HepG2 (cell line): ENCODE measurements around the gene SH3D19. TPM values are rescaled to one million over a fixed set of nuclear protein-coding genes. Genes with fewer than 3 reads are reported as not detected.

Experiments
- ATAC-seq: fragments of 200-7000 bp; cut with Tn5 transposase; 3 replicates; pipeline ENCODE4 v1.9.1; 2020; ENCODE audit warnings: mild to moderate bottlenecking, moderate library complexity
- BruUV-seq: library from RNA; stranded (reverse); fragments of 400-500 nt; replicated peaks from 2 replicates; lab custom pipeline; 2021; lab: Mats Ljungman, UMichigan
- CTCF ChIA-PET: fragments of 300-600 bp; formaldehyde crosslinking; extraction: SDS; loops from one replicate; lab custom pipeline; 2021; ENCODE audit warnings: low total read pairs, inconsistent platforms, low intra/inter-chr PET ratio; lab: Yijun Ruan, JAX
- POLR2A ChIA-PET: fragments of 350-600 bp; sonication (Branson Sonifier 250); formaldehyde crosslinking; loops from one replicate; lab custom pipeline; 2020; ENCODE audit warnings: antibody characterized with exemption, inconsistent platforms; lab: Yijun Ruan, JAX
- DNase-seq: peaks from one replicate; pipeline ENCODE4 v3.0.0-alpha.2; 2015; ENCODE audit warnings: low spot score
- FAIRE-seq: peaks from 3 replicates; lab custom pipeline; 2011; peaks lifted over from hg19 to GRCh38; lab: Jason Lieb, UNC
- H2AFZ ChIP-seq: one replicate; pipeline ENCODE4 v1.6.1; 2011; ENCODE audit warnings: low read length, inconsistent platforms
- H3K27ac ChIP-seq: fragments of 300-600 bp; 3 replicates; pipeline ENCODE4 v1.8.0; 2011; ENCODE audit warnings: mixed run types, mild to moderate bottlenecking, mixed read lengths, low read length, inconsistent platforms; ENCODE audit not compliant: insufficient read depth; ENCODE audit errors: extremely low read length
- H3K27me3 ChIP-seq, 2 experiments: fragments of 200-600 bp in 1 of 2; 2 replicates in 1 of 2; 3 replicates in 1 of 2; pipeline versions ENCODE4 v1.6.0 to v1.8.0; 2011; ENCODE audit warnings: low read length in 2 of 2, mild to moderate bottlenecking in 2 of 2, moderate library complexity in 2 of 2, inconsistent platforms in 1 of 2; ENCODE audit not compliant: insufficient read depth in 2 of 2, control insufficient read depth in 1 of 2
- H3K36me3 ChIP-seq, 2 experiments: fragments of 200-600 bp in 1 of 2; replicated peaks in 1 of 2; 2 replicates in 1 of 2; 3 replicates in 1 of 2; pipeline versions ENCODE4 v1.5.1 to v1.8.0; 2011; ENCODE audit warnings: low read length in 2 of 2, inconsistent platforms in 1 of 2; ENCODE audit not compliant: insufficient read depth in 2 of 2, control insufficient read depth in 1 of 2
- H3K4me1 ChIP-seq: 2 replicates; pipeline ENCODE4 v1.5.1; 2012; ENCODE audit warnings: low read length, inconsistent platforms; ENCODE audit not compliant: insufficient read depth
- H3K4me2 ChIP-seq: 2 replicates; pipeline ENCODE4 v1.6.0; 2011; ENCODE audit warnings: low read depth, low read length, inconsistent platforms
- H3K4me3 ChIP-seq, 3 experiments: fragments of 200-600 bp in 1 of 3; sonication (generic), shearing (Covaris generic) in 1 of 3; replicated peaks in 1 of 3; 2 replicates each; pipeline ENCODE4 v1.5.1; 2011 to 2016; ENCODE audit warnings: low read length in 3 of 3, inconsistent platforms in 2 of 3, low read depth in 2 of 3, mild to moderate bottlenecking in 2 of 3, control low read depth in 1 of 3, mixed read lengths in 1 of 3; ENCODE audit not compliant: insufficient read depth in 1 of 3
- H3K79me2 ChIP-seq: one replicate; pipeline ENCODE4 v1.6.1; 2011; ENCODE audit warnings: low read length, inconsistent platforms; ENCODE audit not compliant: insufficient read depth
- H3K9ac ChIP-seq: 2 replicates; pipeline ENCODE4 v1.6.0; 2011; ENCODE audit warnings: mild to moderate bottlenecking, low read depth, low read length, inconsistent platforms; ENCODE audit not compliant: insufficient read depth
- H3K9me3 ChIP-seq: 2 replicates; pipeline ENCODE4 v1.5.1; 2012; ENCODE audit warnings: mild to moderate bottlenecking, low read length
- H4K20me1 ChIP-seq: 2 replicates; pipeline ENCODE4 v1.6.0; 2011; ENCODE audit warnings: inconsistent platforms, mild to moderate bottlenecking, low read length, moderate library complexity; ENCODE audit not compliant: insufficient read depth
- ATF7 ChIP-seq, 2 experiments: fragments of 450-650 bp in 1 of 2; sonication (generic) in 1 of 2; formaldehyde crosslinking in 1 of 2; IDR thresholded peaks; 2 replicates each; pipeline versions ENCODE4 v1.4.0 to v1.6.1; 2016 to 2020; ENCODE audit warnings: antibody characterized with exemption in 1 of 2, mild to moderate bottlenecking in 1 of 2, missing genetic modification reagents in 1 of 2
- E2F5 ChIP-seq: sonication (generic); formaldehyde crosslinking; conservative IDR thresholded peaks from 2 replicates; pipeline ENCODE4 v1.4.0; 2020; ENCODE audit warnings: missing genetic modification reagents
- MXI1 ChIP-seq: IDR thresholded peaks from 3 replicates; pipeline ENCODE4 v1.6.1; 2012; ENCODE audit warnings: low read depth, low read length, inconsistent platforms, borderline replicate concordance
- NR3C1 ChIP-seq: sonication (generic); formaldehyde crosslinking; IDR thresholded peaks from 2 replicates; pipeline ENCODE4 v1.4.0; 2020; ENCODE audit warnings: missing genetic modification reagents
- RBAK ChIP-seq: sonication (generic); formaldehyde crosslinking; IDR thresholded peaks from 2 replicates; pipeline ENCODE4 v1.5.1; 2020; ENCODE audit warnings: mild to moderate bottlenecking, missing genetic modification reagents
- RBM22 ChIP-seq: fragments of 200-400 bp; formaldehyde crosslinking; optimal IDR thresholded peaks from 2 replicates; pipeline ENCODE3; 2017; ENCODE audit warnings: mild to moderate bottlenecking, low read length, moderate library complexity
- TCF7 ChIP-seq: sonication (generic); IDR thresholded peaks from 2 replicates; pipeline ENCODE4 v1.6.1; 2016; ENCODE audit warnings: antibody characterized with exemption, low read depth
- TCF7L2 ChIP-seq: IDR thresholded peaks from 2 replicates; pipeline ENCODE4 v1.6.1; 2011; ENCODE audit warnings: mild to moderate bottlenecking, low read depth, low read length, moderate library complexity
- TRAFD1 ChIP-seq: sonication (generic); formaldehyde crosslinking; IDR thresholded peaks from 2 replicates; pipeline ENCODE4 v1.5.1; 2020; ENCODE audit warnings: missing genetic modification reagents, mild to moderate bottlenecking, borderline replicate concordance
- ZEB1 ChIP-seq: IDR thresholded peaks from 2 replicates; pipeline ENCODE4 v1.6.1; 2012; ENCODE audit warnings: mild to moderate bottlenecking, low read depth, inconsistent platforms; ENCODE audit not compliant: insufficient replicate concordance
- ZFP91 ChIP-seq: sonication (generic); formaldehyde crosslinking; IDR thresholded peaks from 2 replicates; pipeline ENCODE4 v1.9.0; 2022; ENCODE audit warnings: missing genetic modification reagents, mild to moderate bottlenecking, borderline replicate concordance
- ZNF292 ChIP-seq: sonication (generic); formaldehyde crosslinking; IDR thresholded peaks from 2 replicates; pipeline ENCODE4 v1.8.1; 2022; ENCODE audit warnings: mild to moderate bottlenecking, low read depth, missing genetic modification reagents, borderline replicate concordance
- ZNF672 ChIP-seq: sonication (generic); formaldehyde crosslinking; IDR thresholded peaks from 2 replicates; pipeline ENCODE4 v1.8.1; 2022; ENCODE audit warnings: missing genetic modification reagents
- ZNF841 ChIP-seq: sonication (generic); formaldehyde crosslinking; IDR thresholded peaks from 2 replicates; pipeline ENCODE4 v1.8.1; 2023; ENCODE audit warnings: missing genetic modification reagents, borderline replicate concordance
- WGBS: methylation state at CpG from one replicate; pipeline ENCODE4 v1.1.6; 2017; ENCODE audit warnings: low lambda C conversion rate; 5-methylcytosine and 5-hydroxymethylcytosine counted together
- in situ Hi-C: cut with HindIII; loops from 2 replicates; pipeline ENCODE4 v1.10.0; 2017; ENCODE audit warnings: low pct_unique_long_range_greater_than_20kb; ENCODE audit not compliant: extremely low pct_ligation_motif_present
- intact Hi-C: fragments of 100-400 bp; cut with micrococcal nuclease; formaldehyde crosslinking; loops from one replicate; pipeline ENCODE4 v1.10.0; 2022; ENCODE audit not compliant: unreplicated experiment
- polyA plus RNA-seq, 8 experiments: library from polyadenylated mRNA; depleted of rRNA in 3 of 8; stranded (reverse) in 7 of 8; unstranded in 1 of 8; fragments of >200 nt; fragmentation: Illumina TruSeq in 4 of 8; extraction: Trizol in 4 of 8; gene quantifications; 2 replicates each; pipeline versions ENCODE4 v1.2.1 to v1.2.3, GENCODE V29; 2011 to 2016; ENCODE audit warnings: low read depth in 4 of 8, missing spikeins in 1 of 8, mixed read lengths in 1 of 8; ENCODE audit not compliant: insufficient read depth in 1 of 8
- total RNA-seq, 5 experiments: library from RNA; depleted of rRNA; stranded (reverse); fragments of >200 nt; fragmentation: Illumina TruSeq; extraction: Trizol; gene quantifications; 2 replicates each; pipeline ENCODE4 v1.2.3, GENCODE V29; 2016; ENCODE audit warnings: low read depth in 1 of 5

The SH3D19 gene
- total and polyA plus RNA-seq, 2 of the 13 experiments (the other 11 are each of a cell fraction or from before 2014, with no cell fraction given), result 31.2 to 38.0 TPM

GRCh38 chr4:151202851-151203455, 122.5 kb downstream of the SH3D19 start:
- H3K79me2 ChIP-seq, result peaks cover 43% of the 10 kb centered on the region
- H4K20me1 ChIP-seq, result 0 out of 2 replicates have a peak, but pooled peaks cover 4% of the 10 kb centered on the region
- TF ChIP-seq RBM22 (peak; percentile 28), ZFP91 (no peak)
- ChIA-PET CTCF (no interaction called here), POLR2A (no interaction called here)
- peaks cover 92% of the 10 kb centered on the region for H3K4me1 ChIP-seq
- no peak for DNase-seq
- H3K36me3 ChIP-seq, result peaks cover 0 to 2% of the 10 kb centered on the region in 2 experiments; a peak in 2 of 5 replicates
- no TSS peak for BruUV-seq
- H3K9ac ChIP-seq, result no peak overlapping the region
- no peak overlapping the region for H3K4me2 ChIP-seq
- H3K27me3 ChIP-seq, result no peaks in the 10 kb centered on the region
- no peak for ATAC-seq
- no peaks in the 10 kb centered on the region for H3K9me3 ChIP-seq
- WGBS, result 86% methylated on average over 6 of the region's 6 CpGs
- no peak overlapping the region for H2AFZ ChIP-seq
- intact Hi-C loops (no loop called here), in situ Hi-C loops (no loop called here)
- no peak overlapping the region for H3K4me3 ChIP-seq
- no peak for FAIRE-seq
- H3K27ac ChIP-seq, result peak overlapping the region; percentile 91

- BruUV-seq, result no TSS peak
- H2AFZ ChIP-seq, result no peak overlapping the region
- DNase-seq, result no peak
- H3K9ac ChIP-seq, result no peak overlapping the region
- H3K79me2 ChIP-seq, result peaks cover 46% of the 10 kb centered on the region
- no peaks in the 10 kb centered on the region for H3K27me3 ChIP-seq
- intact Hi-C loops, result no loop called here
- H3K36me3 ChIP-seq, result peaks cover 0 to 2% of the 10 kb centered on the region in 2 experiments; a peak in 2 of 5 replicates
- 97% methylated on average over 2 of the region's 2 CpGs for WGBS
- ATAC-seq, result no peak
- H3K27ac ChIP-seq, result peak overlapping the region; percentile 8
- peaks cover 87% of the 10 kb centered on the region for H3K4me1 ChIP-seq
- TF ChIP-seq RBAK (CRISPR knock-in tag) (no peak), TCF7L2 (no peak), MXI1 (no peak), ZNF292 (CRISPR knock-in tag) (no peak), NR3C1 (CRISPR knock-in tag) (no peak), ZNF841 (CRISPR knock-in tag) (no peak), ATF7 (IDR thresholded peaks at IDR 0.05) (no peak), ATF7 (CRISPR knock-in tag; IDR thresholded peaks at IDR 0.05) (no peak), TCF7 (no peak), ZEB1 (no peak), ZNF672 (CRISPR knock-in tag) (no peak), E2F5 (CRISPR knock-in tag) (no peak), TRAFD1 (CRISPR knock-in tag) (no peak)
- in situ Hi-C loops, result no loop called here
- H3K4me2 ChIP-seq, result no peak overlapping the region
- H3K4me3 ChIP-seq, result no peak overlapping the region
- no peak for FAIRE-seq
- H4K20me1 ChIP-seq, result 0 out of 2 replicates have a peak, but pooled peaks cover 4% of the 10 kb centered on the region
- H3K9me3 ChIP-seq, result no peaks in the 10 kb centered on the region
- ChIA-PET POLR2A (no interaction called here), CTCF (no interaction called here)
Measured at GRCh38 chr4:151202381-151202780, 123.0 kb downstream of the SH3D19 start.
